GM19328 (cell line): ENCODE data around the gene STK35.
"Not testable (repeated sequence)": the region's sequence is repeated elsewhere in the genome, so short reads cannot be mapped to it uniquely, and the experiment has no call there.

ENCODE experiments used
- ATAC-seq: cut with Tn5 transposase; IDR thresholded peaks from one replicate; pipeline ENCODE4 v1.9.1; 2021; ENCODE audit warnings: mild to moderate bottlenecking, moderate library complexity; ENCODE audit not compliant: unreplicated experiment

The STK35 gene

DNA sequence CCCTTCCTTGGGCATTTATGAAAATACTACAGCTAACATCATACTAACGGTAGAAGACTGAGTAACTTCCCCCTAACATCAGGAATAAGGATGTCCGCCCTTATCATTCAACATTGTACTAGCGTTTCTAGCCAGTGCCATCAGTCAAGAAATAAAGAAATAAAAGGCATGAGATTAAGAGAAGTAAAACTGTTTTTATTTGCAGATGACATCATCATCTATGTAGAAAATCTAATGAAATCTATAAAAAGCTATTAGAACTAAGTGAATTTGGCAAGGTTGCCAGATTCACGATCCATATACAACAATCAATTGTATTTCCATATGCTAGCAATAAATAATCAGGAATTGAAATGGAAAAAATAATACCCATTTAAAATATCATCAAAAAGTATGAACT, 54.6 kb downstream of the STK35 start:
- no peak for ATAC-seq

DNA sequence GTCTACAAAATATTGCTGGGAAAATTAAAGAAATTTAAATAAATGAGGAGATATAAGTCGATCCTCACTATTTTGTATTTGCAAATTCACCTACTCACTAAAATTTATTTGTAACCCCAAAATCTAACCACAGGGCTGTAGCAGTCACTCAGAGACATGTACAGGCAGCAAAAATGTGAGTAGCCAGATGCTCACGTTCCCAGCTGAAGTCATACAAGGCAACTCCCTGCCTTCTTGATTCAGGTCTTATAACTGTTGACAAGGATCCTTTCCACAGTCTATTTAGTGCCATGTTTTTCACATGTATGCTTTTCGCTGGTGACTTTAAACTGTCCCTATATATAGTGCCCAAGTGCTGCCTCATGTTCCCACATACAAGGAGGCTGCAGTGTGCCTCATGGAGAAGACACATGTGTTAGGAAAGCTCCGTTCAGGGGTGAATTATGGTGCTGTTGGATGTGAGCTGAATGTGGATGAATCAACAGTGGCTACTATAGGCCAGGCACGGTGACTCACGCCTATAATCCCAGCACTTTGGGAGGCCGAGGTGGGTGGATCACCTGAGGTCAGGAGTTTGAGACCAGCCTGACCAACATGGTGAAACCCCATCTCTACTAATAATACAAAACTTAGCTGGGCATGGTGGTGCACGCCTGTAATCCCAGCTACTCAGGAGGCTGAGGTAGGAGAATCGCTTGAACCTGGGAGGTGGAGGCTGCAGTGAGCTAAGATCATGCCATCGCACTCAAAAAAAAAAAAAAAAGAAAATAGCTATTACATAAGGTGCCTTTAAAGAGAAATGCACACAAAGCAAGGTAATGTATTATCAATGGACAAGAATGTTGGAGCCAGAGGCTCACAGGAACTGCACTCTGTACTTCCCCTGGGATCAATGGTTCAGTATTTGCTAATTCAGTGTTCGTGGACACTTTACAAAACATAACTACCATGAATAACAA, 55.3 kb downstream of the STK35 start:
- ATAC-seq, result no peak

DNA sequence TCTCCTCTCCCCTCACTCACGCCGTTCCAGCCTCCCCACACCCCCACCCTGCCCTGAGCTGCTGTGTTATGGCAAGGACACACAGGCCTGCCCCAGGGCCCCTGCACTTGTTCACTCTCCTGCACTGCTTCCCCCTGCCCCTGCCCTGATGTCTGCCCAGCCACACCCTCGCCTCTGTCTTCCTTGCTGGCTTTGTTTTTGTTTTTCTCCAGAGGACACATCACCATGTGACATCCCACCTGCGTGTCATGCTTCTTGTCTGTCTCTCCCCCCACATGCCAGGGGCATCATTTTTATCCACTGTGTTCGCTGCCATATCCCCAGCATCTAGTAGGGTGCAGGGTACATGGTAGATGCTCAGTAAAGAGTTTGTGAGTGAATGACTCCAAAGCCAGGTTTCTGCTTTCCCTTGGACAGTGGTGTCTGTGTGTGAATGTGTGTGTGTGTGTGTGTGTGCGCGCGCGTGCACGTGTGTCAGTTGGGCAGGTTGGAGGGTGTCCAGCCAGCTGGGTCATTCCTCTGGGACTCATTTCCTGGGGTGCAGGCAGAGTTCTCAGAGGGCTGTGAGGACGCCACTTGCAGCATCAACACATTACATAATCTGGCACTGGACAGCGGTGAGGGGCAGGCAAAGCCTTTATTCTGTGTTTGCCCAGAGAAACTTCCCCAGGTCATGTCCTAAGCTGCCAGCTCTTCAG, 60.6 kb downstream of the STK35 start:
- ATAC-seq, result no peak

DNA sequence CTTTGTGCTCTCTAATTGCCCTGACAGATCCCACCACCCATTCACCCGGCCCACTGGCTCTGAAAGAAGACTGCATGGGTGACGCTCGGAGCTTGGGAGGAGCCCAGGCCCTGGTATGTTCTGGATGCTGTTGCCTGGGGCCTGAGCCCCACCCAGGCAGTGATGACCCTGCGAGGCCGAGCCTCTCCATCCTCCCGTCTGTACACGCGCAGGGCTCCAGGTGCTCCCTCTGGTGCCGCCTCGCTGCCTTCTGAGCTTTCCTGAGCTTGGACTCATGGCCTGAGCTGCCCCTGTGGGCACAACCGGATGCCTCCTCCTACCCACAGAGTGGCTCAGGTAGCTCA, 61.2 kb downstream of the STK35 start:
- ATAC-seq, result no peak

DNA sequence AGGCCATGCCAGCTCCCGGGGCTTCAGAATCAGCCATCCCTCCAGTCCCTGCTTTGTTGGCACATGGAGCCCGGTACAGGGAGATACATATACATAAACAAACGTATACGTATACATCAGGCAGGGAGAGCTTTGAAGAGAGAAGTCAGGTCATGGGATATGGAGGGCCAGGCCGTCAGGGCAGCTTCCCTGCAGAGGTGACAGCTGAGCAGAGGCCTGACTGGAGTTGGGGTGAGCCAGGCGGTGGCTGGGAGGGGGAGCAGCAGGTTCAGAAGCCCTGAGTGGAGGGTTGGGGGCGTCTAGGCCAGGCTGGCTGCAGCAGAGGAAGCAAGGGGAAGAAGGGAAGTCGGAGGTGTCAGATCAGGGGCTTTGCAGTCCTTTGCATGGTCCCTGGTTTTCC, 61.7 kb downstream of the STK35 start:
- no peak for ATAC-seq

DNA sequence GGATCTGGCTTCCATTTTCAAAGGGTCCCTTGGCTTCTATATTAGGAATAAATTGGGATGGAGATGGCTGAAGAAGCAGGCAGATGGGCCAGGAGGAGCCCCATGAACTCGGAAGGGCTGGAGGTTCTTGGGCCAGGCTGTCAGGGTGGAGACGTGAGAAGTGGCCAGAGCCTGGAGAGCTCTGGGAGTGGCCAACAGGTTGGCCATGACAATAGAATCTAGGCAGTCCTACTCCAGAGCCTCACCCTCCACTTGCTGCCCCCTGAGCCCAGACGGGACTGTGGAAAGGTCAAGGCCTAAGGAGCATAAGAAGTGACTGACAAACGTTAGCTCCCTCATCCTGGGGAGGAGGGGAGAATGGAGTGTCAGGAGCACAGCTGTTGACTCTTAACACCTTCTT, 62.1 kb downstream of the STK35 start:
- no peak for ATAC-seq

DNA sequence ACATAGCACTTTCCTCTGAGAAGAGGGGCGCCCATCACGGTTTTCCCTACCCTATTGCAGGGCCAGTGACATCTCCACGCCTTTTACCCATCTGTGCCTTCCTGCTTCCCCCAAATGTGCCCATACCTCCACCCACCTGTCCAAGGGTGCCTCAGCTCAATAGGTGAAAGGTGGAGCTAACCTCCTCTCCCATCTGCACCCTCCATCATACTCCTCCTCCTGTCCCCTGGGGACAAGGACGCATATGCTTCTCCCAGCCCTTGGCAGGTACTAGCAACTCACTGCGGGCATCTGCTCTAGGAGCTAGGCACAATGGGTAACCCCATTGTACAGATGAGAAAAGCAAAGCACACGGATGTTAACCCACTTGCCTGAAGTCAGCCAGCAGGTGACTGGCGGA, 62.8 kb downstream of the STK35 start:
- no peak for ATAC-seq

DNA sequence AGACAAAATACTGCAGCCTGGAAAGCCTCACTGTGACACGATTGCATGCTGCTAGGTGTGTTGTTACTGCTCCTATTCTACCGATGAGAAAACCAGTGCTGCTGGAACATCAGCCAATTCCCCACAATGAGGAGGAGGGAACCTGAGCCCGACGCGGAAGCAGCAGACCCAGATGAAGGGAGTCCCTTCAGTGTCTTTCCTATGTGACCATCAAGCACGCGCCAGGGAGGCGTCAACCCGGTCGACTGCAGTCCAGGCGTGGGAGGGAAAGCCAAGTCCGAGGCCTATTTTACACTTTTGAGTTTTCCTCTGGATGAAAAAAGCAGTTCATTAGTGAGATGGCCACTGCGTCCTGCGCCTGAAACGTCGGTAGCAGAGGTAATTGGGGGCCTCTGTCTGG, 63.3 kb downstream of the STK35 start:
- no peak for ATAC-seq

DNA sequence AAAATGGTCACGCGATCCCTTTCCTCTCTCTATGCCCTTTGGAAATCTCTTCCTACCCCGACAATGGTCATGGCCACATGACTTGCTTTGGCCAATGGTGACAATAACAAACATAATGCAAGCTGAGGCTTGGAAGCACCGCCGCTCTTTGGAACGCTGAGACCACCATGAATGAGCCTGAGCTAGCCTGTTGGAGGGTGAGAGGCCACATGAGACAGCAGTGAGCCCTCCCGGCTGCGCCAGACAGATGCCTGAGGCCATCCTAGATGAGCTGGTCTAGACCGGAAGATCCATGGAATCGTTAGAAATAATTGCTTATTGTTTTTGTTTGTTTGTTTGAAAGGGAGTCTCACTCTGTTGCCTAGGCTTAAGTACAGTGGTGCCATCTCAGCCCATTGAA, 64.2 kb downstream of the STK35 start:
- no peak for ATAC-seq

DNA sequence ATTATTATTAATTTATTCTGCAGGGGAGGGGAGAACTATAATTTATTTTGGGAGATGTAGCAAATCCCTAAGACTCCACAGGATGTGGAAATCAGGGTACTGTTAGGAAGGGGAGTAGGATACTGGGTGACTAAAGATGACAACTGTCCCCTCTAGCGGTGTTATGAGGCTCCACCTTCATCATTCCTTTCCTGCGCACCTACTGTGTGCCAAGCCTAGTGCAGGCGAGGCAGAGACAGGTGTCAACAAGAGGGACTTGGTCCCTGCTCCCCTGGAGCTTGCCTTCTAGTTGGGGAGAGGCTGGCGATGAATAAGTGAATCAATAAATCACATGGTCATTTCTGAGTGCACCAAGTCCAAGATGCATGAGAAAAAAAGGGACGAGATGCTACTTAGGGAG, 65.5 kb downstream of the STK35 start:
- no peak for ATAC-seq

DNA sequence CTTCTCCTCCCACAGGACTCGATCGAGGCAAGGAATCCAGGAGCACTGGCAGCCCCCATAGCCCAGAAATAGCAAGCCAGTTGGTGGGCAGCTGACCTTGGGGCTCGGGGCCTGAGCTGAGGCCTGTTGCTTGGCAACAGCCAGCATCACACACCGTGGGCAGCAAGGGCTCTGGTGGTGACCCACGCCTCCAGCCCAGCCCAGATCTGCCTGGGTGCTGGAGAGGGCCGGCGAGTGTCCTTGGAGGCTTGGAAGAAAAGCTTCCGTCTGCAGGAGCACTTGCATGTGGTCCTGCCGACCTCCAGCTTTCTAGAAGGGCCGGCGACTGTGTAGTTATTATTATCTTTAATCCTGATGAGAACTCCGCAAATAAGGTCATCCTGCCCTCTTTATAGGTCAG, 67.3 kb downstream of the STK35 start:
- no peak for ATAC-seq

DNA sequence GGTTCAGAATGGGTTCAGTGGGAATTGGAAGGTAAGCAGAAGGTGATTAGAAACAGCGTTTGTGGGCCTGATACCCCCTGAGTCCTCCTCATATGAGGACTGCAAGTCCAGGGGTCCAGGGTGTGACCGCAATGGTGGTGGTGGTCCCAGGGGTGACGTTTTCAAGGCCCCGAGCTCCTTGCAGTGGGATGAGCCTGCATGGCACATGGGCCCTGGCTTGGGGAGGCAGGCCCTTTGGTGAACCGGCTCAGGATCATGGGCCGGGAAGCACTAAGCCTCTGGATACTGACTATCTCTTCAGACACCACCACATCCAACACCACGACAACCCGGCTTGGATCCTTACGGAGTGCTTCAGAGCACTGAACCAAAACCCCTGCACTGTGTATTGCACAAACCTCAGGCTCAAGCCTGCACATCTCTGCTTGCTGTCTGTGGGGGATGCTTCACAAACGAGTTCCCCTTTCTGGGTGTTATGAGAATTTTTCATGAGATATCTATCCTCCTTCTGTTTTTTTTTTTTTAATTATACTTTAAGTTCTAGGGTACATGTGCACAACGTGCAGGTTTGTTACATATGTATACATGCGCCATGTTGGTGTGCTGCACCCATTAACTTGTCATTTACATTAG, 67.9 kb downstream of the STK35 start:
- ATAC-seq, result no peak

DNA sequence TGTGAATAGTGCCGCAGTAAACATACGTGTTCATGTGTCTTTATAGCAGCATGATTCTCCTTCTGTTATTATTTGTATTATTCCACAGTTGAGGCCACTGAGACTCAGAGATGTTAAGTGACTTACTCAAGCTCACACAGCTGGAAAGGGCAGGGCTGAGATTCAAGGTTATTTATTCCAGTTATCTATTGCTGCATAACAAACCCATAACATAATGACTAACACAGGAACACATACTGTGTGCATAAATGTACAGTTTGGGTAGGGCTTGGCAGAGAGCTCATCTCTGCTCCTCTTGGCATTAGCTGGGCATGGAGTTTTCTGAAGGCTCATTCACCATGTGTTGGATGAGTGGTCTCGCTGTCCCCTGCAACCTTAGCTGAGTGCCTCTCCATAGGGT, 68.8 kb downstream of the STK35 start:
- no peak for ATAC-seq

DNA sequence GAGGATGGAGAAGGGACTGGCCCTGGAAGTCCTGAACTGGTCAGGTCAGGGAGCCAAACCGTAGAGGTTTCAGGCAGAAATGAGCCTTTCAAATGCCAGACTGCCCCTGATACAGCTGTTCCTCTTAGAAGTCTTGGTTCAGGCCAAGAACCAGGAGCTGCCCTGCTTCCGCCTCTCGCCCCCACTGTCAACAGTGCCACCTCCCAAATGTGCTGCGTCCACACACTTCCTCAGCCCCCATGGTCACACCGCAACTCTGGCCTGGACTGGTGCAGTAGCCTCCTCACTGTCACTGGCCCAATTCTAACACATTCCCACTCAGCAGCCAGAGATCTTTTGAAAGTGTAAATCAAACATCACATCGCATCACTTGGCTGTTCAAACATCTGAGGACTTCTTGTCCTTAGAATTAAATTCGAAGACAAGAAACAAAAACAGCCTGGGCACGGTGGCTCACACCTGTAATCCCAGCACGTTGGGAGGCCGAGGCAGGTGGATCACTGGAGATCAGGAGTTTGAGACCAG, 69.7 kb downstream of the STK35 start:
- ATAC-seq, result no peak

DNA sequence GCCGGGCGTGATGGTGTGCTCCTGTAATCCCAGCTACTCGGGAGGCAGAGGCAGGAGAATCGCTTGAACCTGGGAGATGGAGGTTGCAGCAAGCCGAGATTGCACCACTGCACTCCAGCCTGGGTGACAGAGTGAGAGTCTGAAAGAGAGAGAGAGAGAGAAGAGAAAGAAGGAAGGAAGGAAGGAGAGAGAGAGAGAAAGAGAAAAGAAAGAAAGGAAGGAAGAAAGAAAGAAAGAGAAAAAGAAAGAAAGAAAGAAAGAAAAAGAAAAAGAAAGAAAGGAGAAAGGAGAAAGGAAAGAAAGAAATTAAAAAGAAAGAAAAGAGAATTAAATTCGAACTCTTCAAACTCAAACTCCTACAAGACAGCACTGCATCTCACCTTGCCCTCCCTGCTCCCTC, 70.2 kb downstream of the STK35 start:
- ATAC-seq, result not testable (repeated sequence)

DNA sequence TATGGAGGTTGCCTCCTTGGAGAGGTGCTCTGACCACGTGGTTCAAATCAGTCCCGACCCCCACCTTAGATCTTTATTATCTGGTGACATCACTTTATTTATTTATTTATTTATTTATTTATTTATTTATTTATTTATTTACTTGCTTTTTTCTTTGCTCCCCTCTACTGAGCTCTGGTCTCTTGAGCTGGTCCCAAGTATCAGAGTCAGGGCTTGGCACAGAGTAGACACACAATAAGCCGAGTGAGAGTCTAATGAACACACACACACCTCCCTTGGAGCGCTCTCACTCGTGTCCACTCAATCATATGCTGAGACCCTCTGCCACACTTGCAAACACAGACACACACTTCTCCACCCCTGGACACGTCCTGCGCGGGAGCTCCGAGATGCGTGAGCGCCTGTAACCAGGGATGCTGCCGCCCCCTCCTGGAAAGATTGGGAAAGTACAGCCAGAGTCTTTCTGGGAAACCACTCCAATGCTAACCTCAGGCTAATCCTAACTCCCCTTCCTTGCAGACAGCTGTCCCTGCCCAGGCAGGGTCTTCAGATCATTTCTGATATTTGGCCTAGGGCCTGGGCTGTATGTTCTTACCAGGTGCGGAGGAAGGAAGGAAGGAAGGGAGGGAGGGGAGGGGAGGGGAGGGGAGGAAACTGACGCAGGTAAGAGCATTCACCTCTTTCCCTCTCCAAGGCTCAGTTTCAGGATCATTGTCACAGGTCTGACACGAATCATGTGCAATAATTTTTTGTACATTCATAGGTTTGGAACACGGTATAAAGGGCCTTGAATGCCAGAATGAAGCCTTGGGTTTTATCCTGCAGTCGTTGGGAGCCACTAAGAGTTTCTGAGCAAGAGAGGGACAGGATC, 70.9 kb downstream of the STK35 start:
- no peak for ATAC-seq

DNA sequence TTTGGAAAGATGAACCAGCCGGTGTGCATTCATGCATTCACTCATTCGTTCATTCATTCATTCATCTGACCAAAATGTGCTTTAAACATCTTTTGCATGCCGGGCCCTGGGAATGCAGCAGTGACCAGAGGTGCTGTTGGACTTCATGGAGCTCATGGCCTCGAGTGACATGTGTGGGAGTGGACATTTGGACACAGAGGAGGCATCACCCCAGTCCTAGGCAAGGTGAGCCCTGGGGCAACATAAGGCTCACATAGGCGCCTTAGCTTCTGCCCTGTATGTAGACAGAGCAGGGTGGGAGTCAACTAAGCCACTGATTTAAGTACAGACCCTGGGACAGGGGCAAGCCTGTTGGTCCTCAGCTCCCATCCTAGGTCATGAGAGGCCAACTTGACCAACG, 71.6 kb downstream of the STK35 start:
- no peak for ATAC-seq

DNA sequence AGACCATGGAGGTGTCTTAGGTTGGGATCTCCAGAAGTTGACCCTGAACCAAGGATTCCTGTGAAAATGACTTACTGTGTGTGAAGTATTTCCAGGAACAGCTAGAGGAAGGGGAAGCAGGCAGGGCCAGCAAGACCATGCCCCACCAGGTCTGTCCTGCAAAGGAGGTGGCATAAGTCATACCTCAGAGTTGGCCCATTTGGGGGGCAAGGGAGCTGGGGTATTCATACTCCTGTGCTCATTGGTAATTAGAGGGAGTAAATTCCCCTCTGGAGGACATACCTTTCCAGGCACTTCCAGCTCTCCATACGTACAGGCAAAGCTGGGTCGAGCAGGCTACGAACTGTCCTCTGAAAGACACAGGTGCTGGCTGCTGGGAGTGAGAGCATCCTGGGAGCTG, 72.4 kb downstream of the STK35 start:
- no peak for ATAC-seq

DNA sequence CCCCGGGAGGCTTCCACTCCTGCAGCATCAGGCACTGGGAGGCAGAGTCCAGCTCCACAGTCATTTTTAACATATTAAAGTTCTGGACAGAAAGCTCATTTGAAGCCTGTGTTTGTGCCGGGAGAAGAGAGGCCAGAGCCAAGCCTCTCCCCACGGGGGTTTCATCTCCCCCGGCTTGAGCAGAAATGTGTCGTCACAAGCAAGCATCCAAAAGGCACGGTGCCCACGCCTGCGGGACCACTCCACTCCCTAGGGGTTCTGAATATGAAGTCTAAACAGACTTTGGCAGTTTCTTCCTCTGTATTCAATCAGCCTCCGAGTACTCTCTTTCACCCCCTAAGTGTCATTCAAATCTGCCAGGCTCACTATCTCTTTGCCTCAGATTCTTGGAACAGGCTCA, 75.3 kb downstream of the STK35 start:
- ATAC-seq, result no peak

DNA sequence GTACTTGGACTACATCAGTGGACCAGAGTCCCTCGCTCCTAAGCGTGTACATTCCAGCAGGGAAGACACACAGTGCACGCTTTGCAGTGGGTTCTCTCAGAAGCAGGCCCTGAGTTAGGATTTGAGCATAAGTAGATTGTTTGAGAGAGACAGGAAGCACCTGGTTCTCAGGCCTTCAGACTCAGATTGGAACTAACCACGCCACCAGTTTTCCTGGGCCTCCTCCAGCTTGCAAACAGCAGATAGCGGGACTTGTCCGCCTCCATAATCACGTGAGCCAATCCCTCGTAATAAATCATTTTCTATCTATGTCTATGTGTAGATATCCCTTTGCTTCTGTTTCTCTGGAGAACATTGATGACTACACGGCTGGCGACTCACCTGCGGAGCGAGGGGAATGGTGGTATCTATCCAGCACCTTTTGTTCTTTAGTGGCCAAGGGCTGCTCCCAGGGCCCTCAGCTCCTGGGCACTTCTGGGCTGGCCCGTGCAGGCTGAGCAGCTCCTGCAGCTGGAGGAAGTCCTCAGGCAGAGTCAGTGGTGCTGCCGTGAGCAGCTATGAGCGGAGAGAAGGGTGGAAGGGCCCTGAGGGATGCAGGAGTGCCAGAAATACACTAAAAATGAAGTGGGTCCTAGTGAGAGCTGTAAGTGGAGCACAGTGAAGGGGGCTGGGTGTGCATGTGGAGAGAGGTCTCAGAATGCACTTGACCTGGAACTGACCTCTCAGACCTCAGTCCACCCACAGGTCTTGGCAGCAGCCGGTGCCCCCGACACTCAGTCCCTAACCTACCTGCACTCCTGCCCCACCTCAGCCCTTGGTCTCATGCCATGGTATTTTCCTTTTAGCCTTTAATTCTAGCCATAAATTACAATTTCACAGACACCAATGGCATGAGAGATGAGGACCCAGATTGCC, 76.9 kb downstream of the STK35 start:
- no peak for ATAC-seq
